Activated naive CD4-positive, alpha-beta T cell treated with anti-CD3 and anti-CD28 coated beads, Interleukin-2, amount 50 U/mL, for 24 hours (primary cell): Measurements from ENCODE around the gene MAPK10.
"Not testable (repeated sequence)": the region's sequence is repeated elsewhere in the genome, so short reads cannot be mapped to it uniquely, and the experiment has no call there.

ENCODE experiments used
- H3K27ac Mint-ChIP-seq: one replicate; pipeline ENCODE4 v1.8.0; 2021; ENCODE audit warnings: mild to moderate bottlenecking, mixed read lengths
- H3K27me3 Mint-ChIP-seq: one replicate; pipeline ENCODE4 v1.8.0; 2021; ENCODE audit warnings: mixed read lengths
- H3K36me3 Mint-ChIP-seq: one replicate; pipeline ENCODE4 v1.8.0; 2021; ENCODE audit warnings: mixed read lengths
- H3K4me1 Mint-ChIP-seq: one replicate; pipeline ENCODE4 v1.8.0; 2021; ENCODE audit warnings: mixed read lengths
- H3K4me3 Mint-ChIP-seq: one replicate; pipeline ENCODE4 v1.8.0; 2021; ENCODE audit warnings: mild to moderate bottlenecking, mixed read lengths
- H3K9me3 Mint-ChIP-seq: one replicate; pipeline ENCODE4 v1.8.0; 2021; ENCODE audit warnings: mixed read lengths

The MAPK10 gene

DNA sequence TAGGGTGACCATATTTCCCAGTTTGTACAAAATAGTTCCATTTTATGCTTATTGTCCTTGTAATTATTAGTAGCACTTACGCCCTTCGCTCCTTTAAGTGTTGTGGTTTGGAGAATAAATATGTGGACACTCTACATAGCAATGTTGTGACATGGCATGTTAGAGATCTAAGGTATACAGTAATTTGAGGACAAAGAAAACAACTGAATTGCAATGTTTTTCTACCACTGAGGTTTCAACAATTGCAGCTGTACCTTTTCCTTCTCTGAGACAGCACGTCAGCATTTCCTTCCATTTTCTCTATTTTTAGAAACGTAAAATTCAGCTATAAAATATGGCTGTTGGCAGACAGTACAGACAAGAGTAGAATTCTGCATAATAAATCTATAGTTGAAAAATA lies 323.1 kb downstream of the MAPK10 start:
- H3K9me3 Mint-ChIP-seq: no peaks in the 10 kb centered on the region

DNA sequence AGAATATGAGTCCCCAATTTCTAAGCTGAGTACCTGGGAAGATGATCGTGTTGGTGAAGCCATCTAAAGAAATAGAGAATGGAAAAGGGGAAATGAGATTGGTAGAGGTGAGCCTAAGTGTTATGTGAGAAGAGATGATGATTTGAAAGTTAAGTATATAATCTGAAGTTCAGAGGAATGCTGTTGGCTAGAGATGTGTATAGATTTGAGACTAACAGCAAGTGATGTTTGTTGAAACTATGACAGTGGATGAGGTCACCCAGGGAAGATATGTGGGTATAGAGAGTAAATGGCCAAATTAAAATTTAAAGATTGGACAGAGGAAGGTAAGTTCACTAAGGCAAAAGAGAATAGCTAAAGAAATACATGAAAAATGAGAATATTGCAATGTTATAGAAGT lies 324.2 kb downstream of the MAPK10 start:
- Mint-ChIP-seq H3K4me3 (no peak overlapping the region), H3K4me1 (no peaks in the 10 kb centered on the region), H3K27me3 (no peaks in the 10 kb centered on the region), H3K36me3 (no peaks in the 10 kb centered on the region), H3K9me3 (no peaks in the 10 kb centered on the region), H3K27ac (no peak overlapping the region)

More for the DNA sequence above, 323.1 kb downstream of the MAPK10 start:
- Mint-ChIP-seq H3K27me3 (no peaks in the 10 kb centered on the region), H3K4me3 (no peak overlapping the region), H3K4me1 (no peaks in the 10 kb centered on the region), H3K27ac (no peak overlapping the region), H3K36me3 (no peaks in the 10 kb centered on the region)

DNA sequence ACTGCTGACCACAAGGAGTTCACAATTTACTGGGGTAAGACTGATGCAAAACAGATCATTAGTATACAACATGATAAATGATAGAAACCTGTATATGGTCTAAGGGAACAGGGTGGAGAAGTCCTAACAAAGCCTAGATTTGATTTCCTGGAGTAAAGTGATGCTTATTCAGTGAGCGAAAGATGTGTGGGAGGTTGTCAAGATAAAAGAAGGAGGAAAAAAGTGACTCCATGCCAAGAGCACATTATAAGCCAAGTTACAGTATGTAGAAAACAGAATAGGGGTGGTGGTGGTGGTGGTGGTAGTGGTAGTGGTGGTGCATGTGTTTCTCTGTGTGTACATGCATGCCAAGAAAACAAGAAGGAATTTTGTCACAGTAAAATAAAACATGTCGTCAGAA lies 325.2 kb downstream of the MAPK10 start:
- Mint-ChIP-seq H3K9me3 (no peaks in the 10 kb centered on the region), H3K27ac (no peak overlapping the region), H3K4me1 (no peaks in the 10 kb centered on the region), H3K27me3 (no peaks in the 10 kb centered on the region), H3K36me3 (no peaks in the 10 kb centered on the region), H3K4me3 (no peak overlapping the region)

DNA sequence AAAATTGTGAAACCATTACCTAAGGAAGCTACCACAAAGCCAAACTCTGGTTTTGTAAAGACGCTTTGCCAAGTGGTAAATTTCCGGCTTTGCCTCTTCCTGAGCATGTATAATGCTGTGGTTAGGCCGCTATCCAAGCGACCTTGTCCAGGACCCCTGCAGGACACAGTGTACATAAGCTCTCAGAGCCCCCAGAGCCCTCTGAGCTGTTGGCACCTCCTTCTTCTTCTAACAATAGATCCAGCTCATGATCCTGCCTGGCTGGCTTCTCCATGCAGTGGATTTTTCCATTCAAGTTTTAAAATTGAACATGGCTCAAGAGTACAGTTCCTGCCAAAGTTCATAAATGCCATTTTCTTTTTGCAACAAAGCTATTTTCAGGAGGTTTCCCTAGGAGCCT lies 326.7 kb downstream of the MAPK10 start:
- Mint-ChIP-seq H3K4me1 (no peaks in the 10 kb centered on the region), H3K27ac (no peak overlapping the region), H3K36me3 (no peaks in the 10 kb centered on the region), H3K4me3 (no peak overlapping the region), H3K27me3 (no peaks in the 10 kb centered on the region), H3K9me3 (no peaks in the 10 kb centered on the region)

DNA sequence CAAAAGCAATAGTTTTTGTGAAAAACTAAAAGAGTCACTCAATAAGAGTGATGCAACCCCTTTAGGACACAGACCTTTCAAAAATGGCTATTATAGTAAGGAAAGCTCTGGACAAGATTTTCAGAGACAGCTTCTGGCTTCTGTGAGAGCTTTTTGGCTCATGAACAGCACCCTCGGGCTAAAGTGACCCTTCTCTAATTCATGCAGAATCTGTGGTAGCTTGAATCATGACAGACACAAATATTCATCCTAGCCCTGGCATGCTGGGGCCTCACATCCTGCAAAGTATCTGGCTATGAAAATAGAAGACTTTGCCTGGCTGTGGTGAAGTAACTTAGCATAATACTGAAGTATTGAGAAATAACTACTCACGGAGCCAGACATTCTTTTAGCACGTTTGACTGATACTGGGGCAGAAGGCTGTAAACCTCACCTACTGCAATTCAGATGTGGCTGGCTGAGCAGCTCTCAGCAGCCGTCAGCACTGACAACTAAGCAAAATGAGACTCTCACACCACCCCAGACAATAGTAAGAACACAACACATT lies 327.3 kb downstream of the MAPK10 start:
- Mint-ChIP-seq H3K27me3 (no peaks in the 10 kb centered on the region), H3K4me1 (no peaks in the 10 kb centered on the region), H3K9me3 (no peaks in the 10 kb centered on the region), H3K4me3 (no peak overlapping the region), H3K36me3 (no peaks in the 10 kb centered on the region), H3K27ac (no peak overlapping the region)

DNA sequence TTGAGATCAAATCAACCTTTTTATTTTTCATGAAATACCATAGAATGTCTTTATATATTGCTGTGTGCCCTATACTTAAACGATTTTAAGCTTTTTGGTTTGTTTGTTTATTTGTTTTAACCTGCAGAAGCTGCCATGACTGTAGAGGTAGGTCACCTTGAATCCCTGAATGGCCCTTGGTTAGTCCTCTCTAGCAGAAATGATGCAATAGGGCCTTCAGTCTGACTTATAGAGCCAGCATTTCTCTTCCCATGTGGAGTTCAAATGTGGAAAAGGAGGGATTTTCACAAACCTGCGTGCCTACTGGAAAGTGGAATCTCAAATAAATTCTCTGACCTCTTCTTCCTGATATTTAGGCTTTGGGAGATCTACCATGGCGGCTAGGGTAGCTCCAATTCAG lies 327.9 kb downstream of the MAPK10 start:
- Mint-ChIP-seq H3K9me3 (no peaks in the 10 kb centered on the region), H3K4me3 (no peak overlapping the region), H3K27me3 (no peaks in the 10 kb centered on the region), H3K36me3 (no peaks in the 10 kb centered on the region), H3K4me1 (no peaks in the 10 kb centered on the region), H3K27ac (no peak overlapping the region)

DNA sequence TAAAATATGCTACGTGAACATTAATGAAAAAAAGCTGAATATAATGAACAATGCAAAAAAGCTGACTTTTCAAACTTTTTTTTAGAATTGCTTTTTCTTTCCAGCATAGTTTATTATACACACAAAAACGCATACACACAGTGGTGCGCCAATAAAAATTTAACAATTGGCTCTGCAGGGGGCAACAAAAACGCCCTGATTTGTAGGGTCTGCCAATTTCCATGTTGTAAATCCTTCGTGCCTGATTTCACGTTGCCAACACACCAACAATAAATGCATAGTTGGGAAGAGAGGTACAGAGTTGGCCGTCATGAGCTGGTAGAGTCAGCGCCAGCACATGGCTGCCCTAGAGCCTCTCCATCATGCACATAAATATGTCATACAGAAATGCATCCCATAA lies 333.1 kb downstream of the MAPK10 start:
- no peaks in the 10 kb centered on the region for H3K27me3 Mint-ChIP-seq
- no peaks in the 10 kb centered on the region for H3K36me3 Mint-ChIP-seq
- H3K4me3 Mint-ChIP-seq: no peak overlapping the region
- no peaks in the 10 kb centered on the region for H3K4me1 Mint-ChIP-seq
- no peak overlapping the region for H3K27ac Mint-ChIP-seq
- H3K9me3 Mint-ChIP-seq: peaks cover 6% of the 10 kb centered on the region

DNA sequence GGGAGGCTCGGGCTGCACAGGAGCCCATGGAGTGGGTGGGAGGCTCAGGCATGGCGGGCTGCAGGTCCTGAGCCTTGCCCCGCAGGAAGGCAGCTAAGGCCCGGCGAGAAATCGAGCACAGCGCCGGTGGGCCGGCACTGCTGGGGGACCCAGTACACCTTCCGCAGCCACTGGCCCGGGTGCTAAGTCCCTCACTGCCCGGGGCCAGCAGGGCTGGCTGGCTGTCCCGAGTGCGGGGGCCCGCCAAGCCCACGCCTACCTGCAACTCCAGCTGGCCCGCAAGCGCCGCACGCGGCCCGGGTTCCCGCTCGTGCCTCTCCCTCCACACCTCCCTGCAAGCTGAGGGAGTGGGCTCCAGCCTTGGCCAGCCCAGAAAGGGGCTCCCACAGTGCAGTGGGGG lies 338.2 kb downstream of the MAPK10 start:
- not testable (repeated sequence) for H3K27me3 Mint-ChIP-seq, H3K36me3 Mint-ChIP-seq, H3K4me3 Mint-ChIP-seq, H3K27ac Mint-ChIP-seq, H3K9me3 Mint-ChIP-seq, H3K4me1 Mint-ChIP-seq

DNA sequence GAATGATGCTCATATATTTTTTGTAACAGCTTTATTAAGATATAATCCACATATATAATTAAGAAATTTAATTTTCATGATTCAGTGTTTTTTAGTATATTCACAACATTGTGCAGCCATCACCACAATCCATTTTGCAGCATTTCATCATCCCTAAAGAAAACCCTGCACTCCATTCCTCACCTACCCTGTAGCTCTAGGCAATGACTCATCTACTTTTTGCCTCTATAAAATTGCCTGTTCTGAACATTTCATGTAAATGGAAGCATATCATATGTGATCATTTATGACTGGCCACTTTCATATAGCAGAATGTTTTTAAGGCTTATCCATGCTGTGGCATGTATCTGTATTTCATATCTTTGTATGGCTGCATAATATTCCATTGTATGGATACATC lies 339.9 kb downstream of the MAPK10 start:
- Mint-ChIP-seq H3K4me3 (no peak overlapping the region), H3K36me3 (no peaks in the 10 kb centered on the region), H3K27ac (no peak overlapping the region), H3K27me3 (no peaks in the 10 kb centered on the region), H3K9me3 (peaks cover 6% of the 10 kb centered on the region), H3K4me1 (no peaks in the 10 kb centered on the region)

DNA sequence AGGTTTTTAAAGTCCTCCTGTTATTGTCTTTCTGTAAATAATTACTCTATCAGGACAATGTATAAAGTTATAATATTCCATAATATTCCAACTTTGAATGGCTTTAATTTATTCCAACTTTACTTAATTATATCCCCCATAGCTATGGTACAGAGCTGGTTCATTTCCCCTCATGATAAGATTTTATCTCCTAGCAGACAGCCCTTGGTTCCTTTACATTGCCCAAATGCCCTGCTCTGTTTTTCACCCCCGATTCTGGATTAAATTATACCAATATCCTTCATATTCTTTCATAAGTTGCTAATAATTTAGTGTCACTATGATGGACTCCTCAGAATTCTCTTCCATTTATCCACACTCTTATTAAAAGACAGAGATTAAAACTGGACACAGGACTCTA lies 340.5 kb downstream of the MAPK10 start:
- Mint-ChIP-seq H3K27ac (no peak overlapping the region), H3K36me3 (no peaks in the 10 kb centered on the region), H3K9me3 (peaks cover 6% of the 10 kb centered on the region), H3K27me3 (no peaks in the 10 kb centered on the region), H3K4me3 (no peak overlapping the region), H3K4me1 (no peaks in the 10 kb centered on the region)

DNA sequence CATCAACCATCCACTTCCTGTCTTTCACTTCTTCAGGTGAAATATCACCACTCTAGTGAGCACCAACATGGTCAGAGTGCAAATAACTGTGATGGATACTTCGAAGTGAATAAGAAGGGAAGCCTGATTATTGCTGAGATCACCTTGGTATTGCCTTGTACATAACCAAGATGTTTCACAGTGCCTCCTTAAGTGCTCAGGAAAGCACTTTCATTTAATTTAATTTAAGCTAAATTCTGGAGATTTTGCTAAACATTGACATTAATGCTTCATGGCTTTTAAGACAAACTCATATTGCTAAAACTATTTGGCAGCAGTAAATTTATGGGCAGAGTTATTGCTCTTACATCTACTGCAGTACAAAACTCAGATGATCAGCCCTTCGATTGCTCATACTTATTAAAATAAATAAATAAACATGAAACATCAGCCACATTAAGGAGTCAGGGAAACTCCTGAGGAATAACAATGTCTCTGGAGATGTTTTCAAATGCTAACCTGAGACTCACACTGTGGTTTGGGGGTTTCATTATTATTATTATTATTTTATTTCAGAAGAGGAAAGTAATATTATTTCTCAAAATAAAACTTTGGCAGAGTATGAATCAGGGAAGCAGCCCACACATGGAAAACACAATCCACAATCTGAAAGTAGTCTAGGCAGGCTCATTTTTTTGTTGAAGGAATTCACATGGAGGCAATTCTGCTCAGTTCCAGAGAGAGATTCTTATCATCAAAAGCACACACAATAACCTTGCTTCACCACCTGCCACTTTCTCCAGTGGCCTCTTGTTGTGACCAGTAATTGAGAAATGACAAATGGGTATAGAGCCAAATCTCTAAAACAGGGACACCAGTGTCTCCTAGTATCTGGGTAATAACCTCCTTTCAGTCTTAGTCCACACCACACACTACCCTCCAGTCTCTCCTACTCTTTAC lies 344.2 kb downstream of the MAPK10 start:
- no peaks in the 10 kb centered on the region for H3K9me3 Mint-ChIP-seq
- H3K36me3 Mint-ChIP-seq: no peaks in the 10 kb centered on the region
- H3K4me1 Mint-ChIP-seq: no peaks in the 10 kb centered on the region
- H3K27ac Mint-ChIP-seq: no peak overlapping the region
- no peak overlapping the region for H3K4me3 Mint-ChIP-seq
- no peaks in the 10 kb centered on the region for H3K27me3 Mint-ChIP-seq

DNA sequence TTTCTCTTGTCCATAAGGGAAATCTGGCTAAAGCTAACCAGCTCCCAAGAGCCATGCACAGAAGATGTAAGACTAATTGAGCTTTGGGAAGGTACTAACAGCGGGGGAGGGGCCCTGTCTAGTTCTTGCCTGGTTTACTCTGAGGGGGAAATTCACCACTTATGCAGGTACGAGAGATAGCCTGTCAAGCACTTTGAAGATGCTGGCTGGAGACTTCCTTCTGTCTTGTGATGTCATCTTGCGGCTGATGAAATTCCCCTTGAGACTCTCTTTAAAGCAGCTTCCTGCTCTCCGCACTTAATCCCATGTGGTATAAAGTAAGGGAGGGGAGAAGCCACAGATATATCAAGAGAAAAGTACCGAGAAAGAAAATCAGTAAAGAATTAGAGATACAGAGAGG lies 345.3 kb downstream of the MAPK10 start:
- Mint-ChIP-seq H3K4me1 (no peaks in the 10 kb centered on the region), H3K9me3 (no peaks in the 10 kb centered on the region), H3K27me3 (no peaks in the 10 kb centered on the region), H3K36me3 (no peaks in the 10 kb centered on the region), H3K27ac (no peak overlapping the region), H3K4me3 (no peak overlapping the region)

DNA sequence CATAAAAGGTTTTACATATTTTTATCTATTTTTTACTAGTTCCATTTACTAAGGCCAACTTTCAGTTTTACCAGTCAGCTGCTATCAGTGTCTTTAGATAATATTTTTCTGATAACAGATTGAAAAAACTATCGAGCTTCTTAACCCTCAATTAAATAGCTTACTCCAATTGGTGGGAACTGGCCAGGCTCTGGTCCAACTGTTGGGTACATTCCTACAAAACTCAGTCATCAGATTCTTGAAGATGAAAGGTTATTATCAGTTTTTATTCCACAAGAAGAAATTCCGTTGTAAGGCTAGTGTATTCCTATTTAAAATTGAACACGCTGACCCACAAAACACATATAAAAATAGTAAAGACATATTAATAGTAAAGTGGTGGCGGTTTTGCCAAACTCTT lies 346.2 kb downstream of the MAPK10 start:
- Mint-ChIP-seq H3K9me3 (no peaks in the 10 kb centered on the region), H3K27ac (no peak overlapping the region), H3K4me1 (no peaks in the 10 kb centered on the region), H3K27me3 (no peaks in the 10 kb centered on the region), H3K4me3 (no peak overlapping the region), H3K36me3 (no peaks in the 10 kb centered on the region)

DNA sequence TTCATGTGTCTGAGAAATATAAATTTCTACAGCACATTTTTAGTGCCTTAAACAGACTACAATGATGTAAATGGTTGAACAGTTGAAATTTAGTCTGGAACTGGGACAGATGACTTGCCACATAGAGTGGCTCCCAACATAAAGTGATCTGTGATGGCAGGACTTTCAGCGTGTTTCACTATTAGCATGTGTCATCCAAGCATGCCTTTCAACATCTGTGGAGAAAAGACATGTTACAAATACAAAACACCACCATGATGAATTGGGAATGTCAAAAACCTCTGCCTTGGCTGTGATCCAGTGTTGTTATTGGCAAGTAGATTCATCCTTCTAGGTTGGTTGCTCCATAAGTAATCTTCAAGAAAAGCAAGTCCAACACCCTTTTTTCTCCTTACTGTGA lies 348.7 kb downstream of the MAPK10 start:
- Mint-ChIP-seq H3K36me3 (no peaks in the 10 kb centered on the region), H3K27me3 (no peaks in the 10 kb centered on the region), H3K9me3 (no peaks in the 10 kb centered on the region), H3K27ac (no peak overlapping the region), H3K4me1 (no peaks in the 10 kb centered on the region), H3K4me3 (no peak overlapping the region)

DNA sequence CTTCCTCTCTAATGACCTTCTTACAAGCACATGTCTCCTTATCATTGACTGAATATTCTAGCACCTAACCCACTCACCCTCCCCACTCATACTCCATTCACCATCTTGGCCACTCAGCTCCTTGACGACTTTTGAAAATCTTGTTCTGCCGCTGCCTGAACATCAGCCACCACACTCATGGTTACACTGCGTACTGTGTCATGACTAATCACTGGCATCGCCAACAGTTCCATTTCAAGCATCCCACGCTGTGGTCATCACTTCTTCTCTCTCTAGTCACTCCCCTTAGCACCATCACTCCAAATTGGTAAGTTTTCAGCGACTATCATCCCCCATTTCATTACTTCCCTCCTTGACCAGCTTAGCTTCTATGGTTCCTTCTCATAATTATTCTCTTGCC lies 352.8 kb downstream of the MAPK10 start:
- no peak overlapping the region for H3K4me3 Mint-ChIP-seq
- no peaks in the 10 kb centered on the region for H3K36me3 Mint-ChIP-seq
- no peak overlapping the region for H3K27ac Mint-ChIP-seq
- H3K9me3 Mint-ChIP-seq: no peaks in the 10 kb centered on the region
- no peaks in the 10 kb centered on the region for H3K4me1 Mint-ChIP-seq
- H3K27me3 Mint-ChIP-seq: no peaks in the 10 kb centered on the region

DNA sequence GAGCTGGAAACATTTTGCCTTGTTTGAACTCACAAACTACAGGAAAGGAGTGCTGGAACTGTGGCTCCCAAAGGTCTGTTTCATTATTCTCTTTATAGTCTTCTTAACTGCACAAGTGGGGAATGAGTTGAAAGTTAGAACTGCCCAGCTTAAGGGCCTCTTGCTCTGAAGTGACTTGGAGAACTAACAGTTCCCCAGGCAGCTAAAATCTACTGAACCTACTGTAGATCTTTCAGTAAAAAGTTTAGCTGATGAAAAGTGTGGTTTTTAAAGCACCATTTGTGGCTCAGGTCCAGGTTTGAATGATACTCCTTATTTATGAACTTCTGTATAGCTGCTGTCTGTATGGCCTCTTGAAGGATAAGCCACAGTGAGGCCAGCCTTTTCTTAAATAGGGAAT lies 353.8 kb downstream of the MAPK10 start:
- H3K4me1 Mint-ChIP-seq: no peaks in the 10 kb centered on the region
- H3K9me3 Mint-ChIP-seq: no peaks in the 10 kb centered on the region
- no peak overlapping the region for H3K27ac Mint-ChIP-seq
- H3K4me3 Mint-ChIP-seq: no peak overlapping the region
- no peaks in the 10 kb centered on the region for H3K27me3 Mint-ChIP-seq
- H3K36me3 Mint-ChIP-seq: no peaks in the 10 kb centered on the region

DNA sequence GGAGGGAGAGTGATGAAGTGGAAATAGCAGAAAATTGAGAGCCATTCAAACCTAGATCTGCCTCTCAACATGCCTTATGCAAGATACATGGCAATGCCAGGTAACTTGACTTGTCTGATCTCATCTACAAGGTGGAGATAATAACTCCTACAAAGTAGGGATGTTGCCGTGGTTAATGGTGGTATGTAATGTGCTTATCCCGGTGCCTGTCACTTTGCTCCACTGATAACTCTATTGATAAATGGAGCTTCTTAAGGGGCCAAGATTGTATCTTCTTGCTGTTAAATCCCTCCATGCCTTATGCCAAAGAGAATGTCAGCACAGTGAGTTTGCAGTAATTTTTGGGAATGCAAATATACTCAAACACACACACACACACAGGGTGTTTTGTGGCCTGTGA lies 355.8 kb downstream of the MAPK10 start:
- Mint-ChIP-seq H3K9me3 (no peaks in the 10 kb centered on the region), H3K4me3 (no peak overlapping the region), H3K27me3 (no peaks in the 10 kb centered on the region)

More for the DNA sequence above, 355.8 kb downstream of the MAPK10 start:
- Mint-ChIP-seq H3K36me3 (no peaks in the 10 kb centered on the region), H3K4me1 (no peaks in the 10 kb centered on the region), H3K27ac (no peak overlapping the region)
